Measurements from ENCODE around the gene FMO3.

- TF ChIP-seq CTCF (IDR thresholded peaks at IDR 0.05) (no peak), POLR2A (IDR thresholded peaks at IDR 0.05) (no peak), POLR2AphosphoS5 (IDR thresholded peaks at IDR 0.05; ENCODE audit: insufficient read depth in 1 of 2, low read depth in 1 of 2) (no peak)
These were observed 5.8 kb upstream of the FMO3 start for GRCh38 chr1:171084870-171085269.

Data from vagina (tissue), 2 donors.